HG02970 (cell line): ENCODE data around the gene GIMAP8.

Source experiments
- ATAC-seq: cut with Tn5 transposase; IDR thresholded peaks from one replicate; pipeline ENCODE4 v1.9.1; 2021; ENCODE audit warnings: mild to moderate bottlenecking, moderate library complexity, moderate number of reproducible peaks; ENCODE audit not compliant: unreplicated experiment, low FRiP score

Gene GIMAP8

DNA sequence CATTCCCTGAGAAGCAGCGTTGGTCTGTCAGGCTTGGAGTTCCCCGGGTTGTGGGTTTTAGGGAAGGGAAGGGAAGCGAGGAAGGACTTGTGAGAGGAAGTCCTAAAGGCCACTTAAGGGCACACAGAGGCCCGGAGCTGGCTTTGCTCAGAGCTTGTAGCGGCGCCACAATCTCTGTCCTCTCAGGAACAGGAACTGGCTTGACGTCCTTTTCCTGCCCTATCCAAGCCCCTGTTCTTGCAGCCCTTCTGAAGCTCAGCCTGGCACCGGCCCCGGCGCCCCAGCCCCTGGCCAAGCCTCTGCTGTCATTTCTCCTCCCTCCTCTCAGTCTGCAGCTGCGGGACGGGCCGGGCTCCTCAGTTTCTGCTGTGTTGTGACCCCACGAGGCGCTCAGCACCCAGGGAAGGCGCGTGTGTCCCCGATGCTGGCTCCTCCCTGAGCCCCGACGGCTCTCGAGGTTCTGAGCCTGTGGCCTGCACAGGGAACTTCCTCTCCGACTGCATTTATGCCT lies at the start of gene GIMAP8:
GIMAP8 (plus strand) TSS at position 140 of the 511 bp plus-strand sequence. CDS start 16,069 bp downstream, outside the sequence.
- no peak for ATAC-seq

DNA sequence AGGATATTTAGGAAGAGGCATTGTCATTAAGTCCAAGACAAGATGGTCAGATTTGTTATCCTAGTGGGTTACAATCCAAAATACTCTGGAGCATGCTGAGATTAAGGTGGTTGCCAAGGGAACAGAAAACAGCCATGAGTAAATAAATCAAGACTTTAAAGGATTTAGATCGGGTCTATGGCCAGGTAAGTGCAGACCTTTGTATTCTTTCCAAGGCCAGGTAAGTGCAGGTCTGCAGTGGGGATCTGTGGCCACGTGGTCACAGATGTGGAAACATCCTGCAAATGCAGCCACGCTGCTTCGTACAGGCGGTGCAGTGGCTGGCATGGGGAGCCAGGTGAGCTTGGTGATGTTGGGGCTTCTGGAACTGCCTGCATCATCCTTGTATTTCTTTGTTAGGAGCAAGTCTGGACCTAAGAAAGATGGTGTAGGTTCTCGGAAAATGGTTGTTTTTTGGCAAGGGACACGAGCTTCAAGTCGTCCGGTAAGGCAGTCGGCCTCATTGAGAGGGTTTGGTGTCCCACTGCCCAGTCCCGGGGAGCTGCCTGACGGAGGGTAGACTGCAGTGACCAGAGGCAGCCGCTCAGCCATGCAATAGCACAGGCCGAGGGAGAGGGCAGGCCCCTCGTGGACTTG lies 49.5 kb upstream of the GIMAP8 start:
- no peak for ATAC-seq

DNA sequence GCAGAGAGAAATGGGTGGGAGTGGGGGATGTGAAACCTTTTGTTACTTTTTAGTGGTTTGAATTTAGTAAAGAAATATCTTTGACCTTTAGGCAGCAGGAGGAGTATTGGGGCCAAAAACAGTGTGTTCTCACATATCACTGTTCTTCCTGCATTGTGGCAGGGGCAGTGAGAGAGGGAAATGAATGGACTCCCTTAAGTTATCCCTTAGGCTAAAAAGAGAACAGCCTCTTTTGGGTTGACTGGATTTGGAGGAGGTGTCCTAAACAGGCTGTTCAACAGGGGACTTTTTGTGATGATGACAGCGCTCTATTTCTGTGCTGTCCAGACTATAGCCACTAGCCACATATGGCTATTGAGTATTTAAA lies 49.0 kb upstream of the GIMAP8 start:
- ATAC-seq: no peak

DNA sequence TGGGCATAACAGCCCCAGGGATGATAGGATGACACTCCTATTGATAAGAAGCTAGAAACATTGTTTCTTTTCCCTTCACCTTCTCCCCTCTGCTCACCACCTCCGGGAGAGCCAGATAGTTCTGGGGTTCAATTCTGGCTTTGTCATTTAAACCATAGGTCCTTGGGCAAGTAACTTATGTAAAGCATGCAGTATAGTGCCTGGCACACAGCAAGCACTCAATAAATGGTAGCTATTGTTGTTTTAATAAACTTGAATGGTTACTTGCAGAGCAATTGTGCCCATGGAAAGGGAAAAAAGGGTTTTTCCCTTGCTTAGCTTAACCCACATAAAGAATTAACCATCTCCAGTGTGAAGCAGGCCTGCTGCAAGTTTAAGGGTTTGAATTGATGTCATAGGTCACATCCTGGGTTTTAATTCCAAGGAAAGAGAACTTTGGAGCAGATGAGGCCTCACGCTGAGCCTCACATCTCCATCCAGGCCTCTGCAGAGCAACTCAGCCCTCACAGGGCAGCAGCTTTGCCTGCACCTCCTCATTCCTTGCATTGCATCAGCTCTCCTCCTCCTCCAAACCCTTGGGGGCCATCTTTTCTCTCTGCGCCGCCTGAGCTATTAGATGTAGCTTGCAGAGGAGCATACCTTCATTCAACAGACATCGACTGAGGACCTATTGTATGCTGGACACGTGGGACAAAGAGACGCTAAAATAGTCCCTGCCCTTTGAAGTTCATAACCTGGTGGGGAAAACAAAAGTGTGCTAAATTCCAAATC lies 48.4 kb upstream of the GIMAP8 start:
- ATAC-seq: no peak

DNA sequence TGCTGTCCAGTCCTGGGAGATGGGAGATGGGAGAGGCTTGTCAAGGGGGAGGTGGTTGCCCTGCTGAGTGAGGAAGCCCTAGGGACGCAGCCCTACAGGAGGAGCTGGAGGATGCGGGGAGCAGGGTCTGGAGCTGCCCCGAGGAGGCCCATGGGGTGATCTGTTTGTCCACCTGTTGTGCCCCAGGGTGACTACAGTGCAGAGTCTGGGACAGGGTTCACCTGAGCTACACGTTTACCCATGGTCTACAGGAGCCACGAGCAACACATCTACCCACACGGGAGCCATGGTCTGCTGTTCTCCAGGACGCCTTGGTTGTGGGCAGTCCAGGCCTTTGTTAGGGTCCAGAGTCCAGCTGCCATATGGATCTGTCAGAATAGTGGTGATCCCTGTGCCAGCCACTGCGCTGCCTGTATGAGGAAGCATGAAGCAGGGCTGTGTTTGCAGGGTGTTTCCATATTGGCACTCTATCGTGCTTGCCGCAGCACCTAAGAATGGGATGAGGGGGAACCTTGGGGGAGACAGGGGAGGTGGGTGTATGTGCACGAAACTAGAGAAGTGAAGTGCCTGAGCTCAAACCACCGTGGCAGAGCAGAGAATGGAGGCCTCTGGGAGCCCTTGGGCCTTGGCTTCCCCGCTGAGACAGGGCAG lies 47.6 kb upstream of the GIMAP8 start:
- ATAC-seq: no peak

DNA sequence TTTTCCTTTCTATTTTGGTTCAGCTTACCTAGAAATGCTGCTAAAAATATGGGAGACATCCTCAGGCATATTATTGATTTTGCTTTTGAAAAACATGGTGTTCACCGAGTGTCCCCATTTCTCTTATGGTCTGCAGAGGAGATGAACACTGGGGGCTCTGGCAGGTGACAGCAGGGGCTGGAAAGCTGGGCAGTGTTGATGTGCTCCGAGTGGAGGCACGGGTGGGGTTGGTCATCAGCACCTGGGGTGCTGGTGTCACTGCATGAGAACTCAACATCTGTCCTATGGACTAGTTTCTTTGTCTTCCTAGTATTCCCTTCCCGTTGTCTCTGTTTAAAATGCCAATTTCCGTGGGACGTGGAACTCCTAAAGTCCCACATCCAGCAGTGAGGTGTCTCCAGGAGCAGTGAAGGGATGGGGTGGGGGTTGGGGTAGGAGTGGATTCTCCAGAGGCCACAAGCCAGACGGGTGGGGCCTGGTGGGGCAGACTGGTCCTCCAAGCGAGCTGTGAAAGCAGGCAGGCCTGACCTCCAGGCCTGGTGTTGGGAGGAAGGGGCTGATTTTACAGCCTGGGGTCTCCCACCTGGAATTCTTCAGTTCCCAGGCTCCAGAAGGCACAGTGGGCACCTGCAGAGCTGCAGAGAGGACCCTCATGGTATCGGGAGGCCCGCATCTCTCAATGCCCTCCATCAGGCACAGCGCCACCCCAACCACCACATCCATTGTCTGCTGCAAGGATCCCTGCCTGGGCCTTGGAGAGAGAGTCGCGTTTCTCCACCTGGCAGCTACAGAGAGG lies 46.9 kb upstream of the GIMAP8 start:
- no peak for ATAC-seq

DNA sequence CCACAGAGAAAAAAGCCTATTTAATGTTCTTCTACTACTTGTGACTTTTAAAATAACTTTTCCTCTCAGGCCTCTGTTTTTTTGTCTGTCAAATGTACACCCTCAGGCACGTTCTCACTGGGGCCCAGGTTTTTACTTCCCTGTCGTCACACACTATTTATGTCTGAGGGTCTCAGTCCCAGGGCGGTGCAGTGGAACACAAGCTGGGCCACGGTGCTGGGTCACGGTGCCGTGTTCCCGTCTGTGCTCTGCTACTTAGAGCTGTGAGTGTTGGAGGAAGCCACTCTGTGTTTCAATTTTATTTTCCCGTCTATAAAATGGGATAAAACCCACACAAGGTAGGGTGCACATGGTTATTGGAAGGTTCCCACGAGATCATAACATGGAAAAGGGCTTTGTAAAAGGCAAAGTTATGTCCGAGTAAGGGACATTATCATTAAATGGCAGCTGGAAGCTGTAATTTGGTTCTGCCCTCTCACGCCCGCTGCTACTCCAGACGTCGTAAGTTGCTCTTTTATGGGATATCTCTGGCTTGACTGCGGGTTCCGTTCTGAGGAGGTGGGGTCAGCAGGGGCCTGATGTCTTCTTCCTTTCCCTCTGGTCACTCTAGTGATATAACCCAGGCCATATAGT lies 46.1 kb upstream of the GIMAP8 start:
- ATAC-seq: no peak

DNA sequence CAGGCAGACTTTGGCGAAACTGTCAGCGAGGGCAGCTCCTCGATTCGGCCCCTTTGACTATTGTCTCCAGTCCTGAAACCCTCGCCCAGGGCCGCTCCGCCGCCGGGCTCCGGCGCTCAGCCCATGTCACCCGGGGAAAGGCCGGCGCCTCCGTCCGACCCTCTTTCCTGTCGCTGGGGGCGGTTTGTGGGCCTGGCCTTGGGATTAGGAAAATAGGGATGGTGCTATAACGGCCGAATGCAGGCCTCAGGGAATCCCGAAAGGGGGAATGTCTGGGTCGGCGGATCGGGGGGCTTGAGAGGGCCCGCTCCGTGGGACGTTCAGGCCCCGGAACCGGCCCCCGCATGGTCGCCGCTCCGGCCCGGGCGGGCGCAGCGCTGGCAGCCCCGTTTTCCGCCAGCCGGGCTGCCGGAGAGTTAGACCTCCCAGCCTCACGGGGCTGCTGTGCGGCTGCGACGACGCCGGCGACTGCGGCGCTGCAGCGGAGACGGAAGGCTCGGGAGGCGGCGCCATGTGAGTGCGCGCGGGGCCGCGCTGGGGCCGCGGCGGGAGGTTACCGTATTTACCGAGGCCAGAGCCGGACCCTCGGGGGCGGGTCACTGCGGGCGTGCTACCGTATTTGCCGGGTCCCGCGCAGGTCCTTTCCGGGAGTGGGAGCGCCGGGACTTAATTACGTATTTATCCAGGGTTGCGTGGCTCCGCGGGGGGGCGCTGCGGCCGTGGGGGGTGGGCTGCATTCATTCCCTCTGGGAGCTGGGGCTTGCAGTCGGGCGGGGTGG lies 45.4 kb upstream of the GIMAP8 start:
- peak; percentile 46 for ATAC-seq

DNA sequence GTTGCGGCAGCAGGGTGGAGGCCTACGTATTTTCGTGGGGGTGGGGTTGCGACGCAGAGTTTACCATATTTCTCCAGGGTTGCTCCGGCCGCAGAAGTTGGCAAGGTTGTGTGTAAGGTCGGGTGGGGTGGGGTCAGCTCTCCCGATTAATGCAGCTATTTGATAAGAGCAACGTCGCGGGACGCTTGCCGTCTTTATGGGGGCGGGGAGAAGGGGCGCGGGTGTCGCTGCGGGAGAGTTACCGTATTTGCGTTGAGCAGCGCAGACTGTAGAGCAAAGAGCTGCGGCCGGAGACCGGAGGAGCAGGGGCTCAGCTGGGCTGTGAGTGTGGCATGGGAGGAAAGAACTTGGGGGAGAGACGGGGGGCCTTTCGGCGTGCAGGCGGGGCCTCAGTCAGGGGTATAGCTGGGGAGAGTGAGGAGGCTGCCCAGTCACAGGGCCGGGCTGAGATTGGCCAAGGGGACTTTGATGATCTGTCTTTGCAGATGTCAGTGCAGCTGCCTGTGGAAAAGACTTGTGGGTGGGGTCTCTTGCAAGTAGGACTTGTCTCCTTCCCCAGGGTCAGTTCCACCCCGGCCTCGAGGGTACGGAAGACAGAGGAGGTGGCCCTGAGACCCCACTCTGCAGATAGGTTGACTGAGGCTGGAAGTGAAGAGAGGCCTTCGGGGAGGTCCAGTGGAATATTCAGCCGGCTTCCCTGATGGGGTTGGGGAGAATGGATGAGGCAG lies 44.7 kb upstream of the GIMAP8 start:
- ATAC-seq: no peak

DNA sequence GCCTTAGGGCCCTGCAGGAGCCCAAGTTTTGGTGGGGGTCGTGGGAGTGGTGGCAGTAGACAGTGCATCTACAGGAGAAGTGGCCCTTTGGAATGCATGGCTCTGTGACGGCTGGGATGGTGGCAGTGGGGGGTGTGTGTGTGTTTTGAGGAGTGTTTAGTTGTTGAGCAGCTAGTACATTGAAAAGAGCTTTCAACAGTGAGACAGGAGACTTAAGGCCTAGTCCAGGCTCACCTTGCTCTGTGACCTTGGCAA lies 44.2 kb upstream of the GIMAP8 start:
- no peak for ATAC-seq

DNA sequence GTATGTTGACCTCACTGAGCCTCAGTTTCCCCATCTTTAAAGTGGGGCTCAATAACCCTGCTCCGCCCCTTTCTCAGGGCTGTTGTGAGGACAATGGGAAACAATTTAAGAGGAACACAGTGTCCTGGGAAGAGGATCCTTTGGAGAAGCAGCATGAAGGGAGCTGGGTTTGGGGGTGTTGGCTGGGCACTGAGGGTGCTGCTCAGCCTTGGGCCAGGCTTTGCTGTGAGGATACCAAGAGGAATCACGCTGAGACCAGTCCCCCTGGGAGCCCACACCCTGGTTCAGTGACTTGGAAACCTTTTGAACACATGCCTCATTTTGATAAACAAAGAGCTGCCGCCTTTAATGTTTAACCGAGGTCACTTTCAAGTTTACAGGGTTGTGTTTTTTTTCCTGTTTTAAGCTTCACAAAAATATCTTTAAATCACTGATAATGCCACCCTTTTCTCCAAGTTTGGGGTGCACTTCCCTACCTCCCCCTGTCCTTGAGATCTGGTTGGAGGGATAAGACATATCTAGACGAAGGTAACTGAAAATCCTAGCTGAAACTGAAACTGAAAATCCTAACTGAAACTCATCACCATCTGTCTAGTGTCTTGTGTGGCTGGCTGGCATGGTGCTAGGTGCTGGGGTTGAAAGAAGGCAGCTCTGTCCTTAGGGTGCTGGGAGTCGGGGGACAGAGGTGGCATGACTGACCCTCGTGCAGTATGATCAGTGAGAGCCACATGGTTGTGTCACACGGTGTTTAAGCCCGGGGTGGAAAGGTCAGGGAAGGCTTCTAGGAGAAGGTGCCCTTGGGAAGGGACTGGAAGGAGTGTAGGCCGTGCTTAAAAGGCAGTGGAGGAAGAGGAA lies 43.6 kb upstream of the GIMAP8 start:
- ATAC-seq: peak; percentile 50

DNA sequence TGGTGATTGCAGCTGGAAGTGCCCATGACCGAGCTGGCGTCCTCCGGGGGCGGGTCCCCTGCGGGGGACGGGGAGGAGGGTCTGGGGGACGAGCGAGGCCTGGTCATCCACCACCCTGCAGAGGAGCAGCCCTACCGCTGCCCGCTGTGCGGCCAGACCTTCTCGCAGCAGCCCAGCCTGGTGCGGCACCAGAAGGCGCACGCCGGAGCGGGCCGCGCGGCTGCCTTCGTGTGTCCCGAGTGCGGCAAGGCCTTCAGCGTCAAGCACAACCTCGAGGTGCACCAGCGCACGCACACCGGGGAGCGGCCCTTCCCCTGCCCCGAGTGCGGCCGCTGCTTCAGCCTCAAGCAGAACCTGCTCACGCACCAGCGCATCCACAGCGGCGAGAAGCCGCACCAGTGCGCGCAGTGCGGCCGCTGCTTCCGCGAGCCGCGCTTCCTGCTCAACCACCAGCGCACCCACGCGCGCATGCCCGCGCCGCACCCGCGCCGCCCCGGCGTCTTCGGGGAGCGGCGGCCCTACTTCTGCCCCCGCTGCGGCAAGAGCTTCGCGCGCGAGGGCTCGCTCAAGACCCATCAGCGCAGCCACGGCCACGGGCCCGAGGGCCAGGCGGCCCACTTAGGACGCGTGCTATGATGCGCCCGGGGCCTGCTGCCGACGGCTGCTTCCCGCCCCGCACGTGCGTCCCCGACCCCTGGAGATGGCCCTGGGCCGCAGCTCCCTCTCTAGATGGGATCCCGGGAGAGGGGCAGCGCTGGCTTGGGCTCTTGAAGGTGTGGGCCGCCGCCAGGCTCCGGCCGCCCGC lies 42.6 kb upstream of the GIMAP8 start:
- ATAC-seq: no peak

DNA sequence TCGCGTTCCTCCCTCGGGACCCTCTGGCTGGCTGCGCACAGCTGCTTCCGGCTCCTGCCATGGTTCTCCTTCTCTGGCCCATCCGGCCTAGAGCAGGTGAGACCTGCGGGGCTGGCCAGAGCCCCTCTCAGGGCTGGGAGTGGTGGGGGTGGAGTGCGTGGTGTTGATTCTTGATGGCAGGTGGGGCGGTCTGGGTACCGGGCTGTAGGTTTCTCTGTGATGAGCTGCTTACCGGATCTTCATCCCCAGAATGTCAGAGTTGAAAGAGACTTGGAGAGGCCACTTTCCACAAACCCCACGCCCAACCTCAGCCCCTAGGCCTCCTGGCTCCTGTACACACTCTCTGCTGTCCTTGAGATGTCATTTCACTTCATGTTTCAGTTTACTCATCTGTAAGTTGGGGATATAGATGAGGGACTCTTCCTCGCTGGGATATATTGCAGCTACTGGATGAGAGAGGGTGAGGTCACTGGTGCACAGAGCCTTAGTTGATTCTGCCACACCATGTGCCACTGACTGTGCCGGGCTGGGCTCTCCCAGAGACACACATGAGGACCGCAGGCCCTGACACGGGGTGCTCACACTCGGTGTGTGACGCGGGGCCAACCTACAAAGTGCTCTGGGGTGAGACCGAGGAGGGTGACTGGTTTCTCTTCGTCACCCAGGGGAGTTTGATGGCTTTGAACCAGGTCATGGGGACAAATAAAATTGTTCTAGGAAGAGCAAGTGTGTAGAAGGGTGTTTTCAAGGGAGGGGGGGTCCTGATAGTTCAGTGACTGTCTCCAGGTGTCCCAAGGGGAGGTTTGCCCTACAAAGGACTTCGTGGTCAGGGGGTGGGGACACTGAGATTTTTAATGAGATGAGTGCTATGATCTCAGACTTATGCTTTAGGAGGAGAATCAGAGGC lies 41.8 kb upstream of the GIMAP8 start:
- no peak for ATAC-seq

DNA sequence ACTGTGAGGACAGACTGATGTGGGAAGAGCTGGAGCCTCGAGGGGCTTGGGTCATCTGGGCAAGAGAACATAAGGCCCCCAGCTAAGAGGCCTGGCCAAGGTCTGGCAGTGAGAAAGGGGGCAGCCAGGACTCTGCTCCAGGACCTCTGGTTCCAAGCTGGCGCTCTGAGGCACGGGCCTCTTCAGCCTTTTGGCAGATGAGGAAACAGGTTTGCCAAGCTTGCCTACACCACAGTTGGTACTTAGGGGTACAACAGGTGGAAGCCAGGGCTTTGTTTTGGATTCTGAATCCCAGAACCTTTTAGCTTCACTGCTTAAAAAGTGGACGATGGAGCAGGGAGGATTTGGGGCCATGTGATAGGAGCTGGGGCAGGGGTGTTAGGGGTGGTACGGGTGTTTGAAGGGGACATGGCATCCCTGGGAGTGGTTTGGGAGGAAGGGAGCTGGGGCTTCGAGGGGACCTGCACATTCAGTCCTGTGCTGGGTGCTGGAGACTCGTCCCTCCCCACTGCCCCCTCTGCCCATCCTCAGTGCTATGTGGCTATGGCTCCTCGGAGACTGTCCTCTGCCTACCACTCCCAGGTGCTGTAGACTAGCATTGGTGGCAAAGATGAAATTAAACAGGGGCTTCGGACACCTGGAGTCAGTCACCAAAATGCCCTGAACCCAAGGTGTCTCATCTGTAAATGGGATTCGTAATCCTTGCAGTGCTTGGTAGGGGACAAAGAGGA lies 41.0 kb upstream of the GIMAP8 start:
- ATAC-seq: no peak

DNA sequence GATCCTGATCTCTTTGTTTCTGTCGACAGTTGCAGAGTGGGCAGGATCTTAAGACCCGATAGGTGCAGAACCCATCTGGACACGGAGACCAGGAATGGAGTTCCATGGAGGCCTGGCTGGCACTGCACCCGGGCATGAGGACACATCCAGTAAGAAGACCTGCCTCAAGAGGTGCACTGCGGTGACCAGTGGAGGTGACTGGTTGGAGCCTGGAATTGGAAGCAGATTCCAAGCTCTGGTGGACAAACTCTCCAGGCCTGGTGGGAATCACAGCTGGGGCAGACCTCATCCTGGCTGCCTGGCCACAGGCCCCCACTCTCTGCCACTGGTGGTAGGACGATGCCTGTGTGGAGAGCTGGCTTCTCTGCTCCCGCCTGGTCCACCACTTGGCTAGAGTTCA lies 40.3 kb upstream of the GIMAP8 start:
- no peak for ATAC-seq
